GM18861 (cell line): Measurements from ENCODE around the gene LARP4.
"Not testable (repeated sequence)": the region's sequence is repeated elsewhere in the genome, so short reads cannot be mapped to it uniquely, and the experiment has no call there.

ENCODE experiments used
- ATAC-seq: cut with Tn5 transposase; IDR thresholded peaks from one replicate; pipeline ENCODE4 v1.9.1; 2021; ENCODE audit not compliant: unreplicated experiment

Gene LARP4

GRCh38 chr12:50521781-50522180 is 121.1 kb downstream of the LARP4 start:
- not testable (repeated sequence) for ATAC-seq

DNA sequence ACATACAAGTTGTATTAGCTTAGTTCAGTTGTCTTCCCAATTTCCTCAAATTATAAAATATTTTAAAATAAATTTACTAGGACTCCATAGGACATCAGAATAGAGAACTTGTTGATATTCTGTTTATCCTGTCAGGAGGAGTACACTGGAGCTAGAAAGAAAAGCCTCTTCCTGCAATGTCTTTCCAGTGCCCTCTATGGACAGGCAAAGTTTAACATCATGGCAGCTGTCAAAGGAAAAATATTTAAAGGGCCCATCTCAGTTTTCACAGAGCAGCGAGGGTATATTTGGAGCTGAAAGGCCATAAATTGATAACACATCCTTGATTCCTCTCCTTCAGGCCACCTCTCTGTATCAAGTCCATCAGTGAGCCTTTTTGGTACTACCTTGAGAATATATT is 123.1 kb downstream of the LARP4 start:
- ATAC-seq = no peak

GRCh38 chr12:50524621-50525020 is 123.9 kb downstream of the LARP4 start:
- no peak for ATAC-seq

DNA sequence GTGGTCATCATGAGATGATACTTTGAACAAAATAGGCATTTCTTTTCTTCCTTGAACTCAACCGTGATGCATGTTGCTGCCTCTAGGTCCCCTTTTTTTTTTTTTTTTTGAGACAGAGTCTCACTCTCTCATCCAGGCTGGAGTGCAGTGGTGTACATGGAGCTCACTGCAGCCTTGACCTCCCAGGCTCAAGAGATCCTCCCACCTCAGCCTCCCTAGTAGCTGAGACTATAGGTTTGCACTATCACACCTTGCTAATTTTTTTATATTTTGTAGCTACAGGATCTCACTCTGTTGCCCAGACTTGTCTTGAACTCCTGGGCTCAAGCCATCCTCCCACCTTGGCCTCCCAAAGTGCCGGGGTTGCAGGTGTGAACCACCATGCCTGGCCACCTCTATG is 124.7 kb downstream of the LARP4 start:
- no peak for ATAC-seq

- ATAC-seq = no peak
These were observed 126.7 kb downstream of the LARP4 start for GRCh38 chr12:50527359-50527726.

DNA sequence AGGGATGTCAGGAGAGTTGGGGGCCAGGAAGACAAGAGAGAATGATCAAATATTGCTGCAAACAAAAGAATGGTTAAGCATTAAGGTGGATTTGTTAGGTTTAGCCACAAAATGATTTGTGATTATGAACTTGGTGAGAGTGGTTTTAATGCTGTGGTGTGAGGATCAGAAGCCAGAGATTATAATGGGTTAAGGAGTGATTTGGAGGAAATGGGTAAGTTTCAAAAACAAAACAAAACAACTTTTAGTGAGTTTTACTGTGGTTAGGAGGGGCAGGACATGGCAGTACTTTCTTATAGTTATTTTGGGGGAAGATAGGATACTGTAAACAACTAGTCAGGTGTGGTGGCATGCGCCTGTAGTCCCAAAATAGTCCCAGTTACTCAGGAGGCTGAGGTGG is 128.1 kb downstream of the LARP4 start:
- no peak for ATAC-seq

GRCh38 chr12:50529345-50529744 is 128.7 kb downstream of the LARP4 start:
- no peak for ATAC-seq
